Forelimb muscle (tissue), 1 donor: Measurements from ENCODE around the gene KDF1. TPM values are rescaled to one million over a fixed set of nuclear protein-coding genes. Genes with fewer than 3 reads are reported as not detected.

Experiments
- DNase-seq: peaks from one replicate; pipeline ENCODE4 v3.0.0-alpha.2; 2013; ENCODE audit warnings: low read depth
- polyA plus RNA-seq: library from polyadenylated mRNA; unstranded; fragments of 120-200 nt; gene quantifications from one replicate; pipeline ENCODE4 v1.2.1, GENCODE V29; 2013; ENCODE audit not compliant: insufficient read length

KDF1 gene
- polyA plus RNA-seq, 1 donor, result not detected

- DNase-seq, result no peak
Observed at GRCh38 chr1:26915204-26915842, 44.9 kb downstream of the KDF1 start.

GRCh38 chr1:26913754-26914619 is 46.3 kb downstream of the KDF1 start, which contains the start of gene NR0B2:
Gene NR0B2, minus strand, starts transcription at chr1:26913975. Its CDS starts 35 bp downstream, at chr1:26913940.
- DNase-seq, result no peak

- DNase-seq, result no peak
Observed at GRCh38 chr1:26913389-26913753, 46.9 kb downstream of the KDF1 start.

GRCh38 chr1:26912147-26912490 is 48.1 kb downstream of the KDF1 start:
- no peak for DNase-seq

- DNase-seq, result no peak
Observed at GRCh38 chr1:26911399-26912146, 48.7 kb downstream of the KDF1 start.

GRCh38 chr1:26910343-26911160 is 49.7 kb downstream of the KDF1 start:
- DNase-seq, result no peak

- DNase-seq, result no peak
Observed at GRCh38 chr1:26909951-26910342, 50.3 kb downstream of the KDF1 start.

- DNase-seq, result no peak
Observed at GRCh38 chr1:26907071-26907917, 53.0 kb downstream of the KDF1 start.

- no peak for DNase-seq
Observed at GRCh38 chr1:26900815-26901511, 59.3 kb downstream of the KDF1 start.

- peak; percentile 84 for DNase-seq
Observed at GRCh38 chr1:26900001-26900814, 60.1 kb downstream of the KDF1 start, which contains the start of gene GPATCH3. Gene GPATCH3, minus strand, starts transcription at chr1:26900467. Its CDS starts 25 bp downstream, at chr1:26900442.

Other genes starting within 250 kb of the KDF1 start
- gene PIGV, start 172.5 kb downstream of the KDF1 start, polyA plus RNA-seq, result 7.1 TPM
- 14.9 TPM for gene ZDHHC18, start 133.8 kb downstream of the KDF1 start, polyA plus RNA-seq
- gene SFN, start 97.3 kb downstream of the KDF1 start, polyA plus RNA-seq, result 0.10 TPM
- gene GPN2, start 70.2 kb downstream of the KDF1 start, polyA plus RNA-seq, result 19.1 TPM
- gene GPATCH3, start 60.0 kb downstream of the KDF1 start, polyA plus RNA-seq, result 9.9 TPM
- gene NR0B2, start 46.5 kb downstream of the KDF1 start, polyA plus RNA-seq, result not detected
- gene NUDC, start 38.7 kb downstream of the KDF1 start, polyA plus RNA-seq, result 50.2 TPM
- gene TRNP1, start 33.2 kb upstream of the KDF1 start, polyA plus RNA-seq, result 0.96 TPM
- gene TENT5B, start 52.4 kb upstream of the KDF1 start, polyA plus RNA-seq, result 0.65 TPM
- 14.4 TPM for gene SLC9A1, start 194.7 kb upstream of the KDF1 start, polyA plus RNA-seq